MM.1S (cell line): ENCODE results near the gene MGAT5.

Experiments
- EZH2 ChIP-seq: fragments of 300-600 bp; sonication (generic); optimal IDR thresholded peaks from 2 replicates; pipeline ENCODE3; 2017; ENCODE audit warnings: low read depth, mild to moderate bottlenecking, antibody characterized with exemption, low read length, mixed read lengths
- EZH2phosphoT487 ChIP-seq: fragments of 300-600 bp; sonication (generic); IDR thresholded peaks from 2 replicates; pipeline ENCODE4 v1.6.1; 2018; ENCODE audit warnings: antibody characterized with exemption, low read length
- TF ChIP-seq, protein P1 (sequence below): fragments of 300-600 bp; sonication (generic); IDR thresholded peaks from 2 replicates; pipeline ENCODE4 v1.5.1; 2016; ENCODE audit warnings: antibody characterized with exemption, low read length, mixed read lengths

DNA sequence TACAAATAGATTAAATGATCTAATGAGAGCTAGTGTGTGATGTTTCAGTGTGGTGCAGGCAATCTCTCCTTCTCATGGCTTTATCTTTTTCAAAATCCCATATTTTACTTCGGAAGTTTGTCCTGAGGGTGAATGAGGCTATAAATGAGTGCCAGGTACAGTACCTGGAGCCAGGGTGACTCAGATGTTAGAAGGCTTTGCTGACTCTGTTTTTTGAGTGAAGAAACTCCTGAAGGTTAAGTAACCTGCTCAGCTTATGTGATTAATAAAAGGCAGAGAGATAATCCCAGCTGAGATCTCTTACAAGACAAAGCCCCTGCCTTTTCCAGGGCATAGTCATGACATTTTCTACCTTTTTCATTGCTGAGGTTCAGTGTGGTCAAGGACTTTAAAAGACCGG is 52.6 kb downstream of the MGAT5 start:
- TF ChIP-seq, protein P1, sequence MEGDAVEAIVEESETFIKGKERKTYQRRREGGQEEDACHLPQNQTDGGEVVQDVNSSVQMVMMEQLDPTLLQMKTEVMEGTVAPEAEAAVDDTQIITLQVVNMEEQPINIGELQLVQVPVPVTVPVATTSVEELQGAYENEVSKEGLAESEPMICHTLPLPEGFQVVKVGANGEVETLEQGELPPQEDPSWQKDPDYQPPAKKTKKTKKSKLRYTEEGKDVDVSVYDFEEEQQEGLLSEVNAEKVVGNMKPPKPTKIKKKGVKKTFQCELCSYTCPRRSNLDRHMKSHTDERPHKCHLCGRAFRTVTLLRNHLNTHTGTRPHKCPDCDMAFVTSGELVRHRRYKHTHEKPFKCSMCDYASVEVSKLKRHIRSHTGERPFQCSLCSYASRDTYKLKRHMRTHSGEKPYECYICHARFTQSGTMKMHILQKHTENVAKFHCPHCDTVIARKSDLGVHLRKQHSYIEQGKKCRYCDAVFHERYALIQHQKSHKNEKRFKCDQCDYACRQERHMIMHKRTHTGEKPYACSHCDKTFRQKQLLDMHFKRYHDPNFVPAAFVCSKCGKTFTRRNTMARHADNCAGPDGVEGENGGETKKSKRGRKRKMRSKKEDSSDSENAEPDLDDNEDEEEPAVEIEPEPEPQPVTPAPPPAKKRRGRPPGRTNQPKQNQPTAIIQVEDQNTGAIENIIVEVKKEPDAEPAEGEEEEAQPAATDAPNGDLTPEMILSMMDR = no peak
- TF ChIP-seq EZH2 (no peak), EZH2phosphoT487 (no peak)
